HEK293T (cell line): ENCODE data around the gene ADGRD1.

Source experiments
- CTCF ChIA-PET: fragments of 350-600 bp; formaldehyde crosslinking; extraction: SDS; loops from one replicate; lab custom pipeline; 2021; ENCODE audit warnings: antibody characterized with exemption, inconsistent platforms; lab: Yijun Ruan, JAX
- POLR2A ChIA-PET: fragments of 350-600 bp; formaldehyde crosslinking; extraction: SDS; loops from one replicate; lab custom pipeline; 2020; ENCODE audit warnings: antibody characterized with exemption, inconsistent platforms; lab: Yijun Ruan, JAX
- DNase-seq: peaks from one replicate; pipeline ENCODE4 v3.0.0; 2012; ENCODE audit warnings: mixed read lengths; ENCODE audit errors: extremely low spot score
- ARNT ChIP-seq: fragments of 450-650 bp; IDR thresholded peaks from 2 replicates; pipeline ENCODE4 v1.6.1; 2017; ENCODE audit warnings: mild to moderate bottlenecking
- BHLHE40 ChIP-seq: fragments of 450-650 bp; IDR thresholded peaks from 2 replicates; pipeline ENCODE4 v1.6.1; 2016; ENCODE audit warnings: mild to moderate bottlenecking, moderate library complexity, borderline replicate concordance
- CTBP1 ChIP-seq: fragments of 450-650 bp; IDR thresholded peaks from 2 replicates; pipeline ENCODE4 v1.6.1; 2016; ENCODE audit warnings: borderline replicate concordance
- ELF4 ChIP-seq: fragments of 450-650 bp; IDR thresholded peaks from 2 replicates; pipeline ENCODE4 v1.6.1; 2017; ENCODE audit warnings: antibody characterized with exemption
- FOXA1 ChIP-seq: fragments of 450-650 bp; IDR thresholded peaks from 2 replicates; pipeline ENCODE4 v1.6.1; 2016; ENCODE audit warnings: mild to moderate bottlenecking
- FOXK2 ChIP-seq: fragments of 450-650 bp; IDR thresholded peaks from 2 replicates; pipeline ENCODE4 v1.6.1; 2016; ENCODE audit warnings: mild to moderate bottlenecking
- FOXM1 ChIP-seq: fragments of 450-650 bp; IDR thresholded peaks from 2 replicates; pipeline ENCODE4 v1.6.1; 2017; ENCODE audit warnings: mild to moderate bottlenecking, borderline replicate concordance
- HDGF ChIP-seq: fragments of 450-650 bp; IDR thresholded peaks from 2 replicates; pipeline ENCODE4 v1.6.1; 2017; ENCODE audit warnings: antibody characterized with exemption, borderline replicate concordance
- L3MBTL2 ChIP-seq: fragments of 450-650 bp; conservative IDR thresholded peaks from 2 replicates; pipeline ENCODE4 v1.6.1; 2016; ENCODE audit warnings: mild to moderate bottlenecking
- LEF1 ChIP-seq: fragments of 450-650 bp; IDR thresholded peaks from 2 replicates; pipeline ENCODE4 v1.6.1; 2017; ENCODE audit warnings: mild to moderate bottlenecking, borderline replicate concordance
- NFRKB ChIP-seq: fragments of 450-650 bp; IDR thresholded peaks from 2 replicates; pipeline ENCODE4 v1.6.1; 2016; ENCODE audit warnings: mild to moderate bottlenecking, moderate library complexity
- PKNOX1 ChIP-seq: fragments of 450-650 bp; IDR thresholded peaks from 2 replicates; pipeline ENCODE4 v1.6.1; 2016
- SP1 ChIP-seq: fragments of 450-650 bp; IDR thresholded peaks from 2 replicates; pipeline ENCODE4 v1.6.1; 2017
- SUZ12 ChIP-seq: fragments of 450-650 bp; IDR thresholded peaks from 2 replicates; pipeline ENCODE4 v1.6.1; 2016; ENCODE audit warnings: mild to moderate bottlenecking
- TARDBP ChIP-seq: fragments of 450-650 bp; IDR thresholded peaks from 2 replicates; pipeline ENCODE4 v1.6.1; 2016
- ZNF384 ChIP-seq: fragments of 450-650 bp; IDR thresholded peaks from 2 replicates; pipeline ENCODE4 v1.6.1; 2016

ADGRD1 gene

GRCh38 chr12:131017477-131017991 lies 63.8 kb downstream of the ADGRD1 start:
- no peak for DNase-seq
- CTCF ChIA-PET, result no interaction called here
- POLR2A ChIA-PET, result no interaction called here
- TF ChIP-seq ZNF384 (no peak), NFRKB (no peak), ARNT (no peak), LEF1 (no peak), TARDBP (no peak), FOXK2 (no peak), SP1 (no peak), CTBP1 (no peak), PKNOX1 (no peak)

GRCh38 chr12:131018019-131018620 lies 64.4 kb downstream of the ADGRD1 start:
- TF ChIP-seq SP1, result no peak
- no peak for TF ChIP-seq CTBP1
- TF ChIP-seq NFRKB, result no peak
- TF ChIP-seq HDGF, result no peak
- no peak for TF ChIP-seq FOXK2
- no peak for TF ChIP-seq ELF4
- TF ChIP-seq ARNT, result no peak
- TF ChIP-seq FOXM1, result no peak
- TF ChIP-seq LEF1, result no peak
- no peak for TF ChIP-seq ZNF384
- TF ChIP-seq TARDBP, result no peak
- TF ChIP-seq L3MBTL2, result no peak; the same call in none of the 2 replicates
- no peak for TF ChIP-seq BHLHE40
- no peak for TF ChIP-seq FOXA1
- no peak for TF ChIP-seq SUZ12
- TF ChIP-seq PKNOX1, result no peak
- POLR2A ChIA-PET, result no interaction called here
- no peak for DNase-seq
- CTCF ChIA-PET, result no interaction called here

GRCh38 chr12:131018808-131019397 lies 65.2 kb downstream of the ADGRD1 start:
- no peak for TF ChIP-seq TARDBP
- TF ChIP-seq SUZ12, result no peak
- TF ChIP-seq BHLHE40, result no peak
- no peak for TF ChIP-seq L3MBTL2
- TF ChIP-seq SP1, result no peak
- TF ChIP-seq ARNT, result no peak
- no peak for TF ChIP-seq ELF4
- TF ChIP-seq CTBP1, result no peak
- no peak for TF ChIP-seq NFRKB
- no peak for TF ChIP-seq HDGF
- TF ChIP-seq PKNOX1, result no peak
- TF ChIP-seq FOXM1, result no peak
- no peak for TF ChIP-seq FOXK2
- TF ChIP-seq LEF1, result no peak
- no peak for TF ChIP-seq FOXA1
- TF ChIP-seq ZNF384, result no peak

GRCh38 chr12:131020326-131021153 lies 66.8 kb downstream of the ADGRD1 start:
- DNase-seq, result no peak
- CTCF ChIA-PET, result no interaction called here
- POLR2A ChIA-PET, result no interaction called here
- TF ChIP-seq ARNT (no peak), PKNOX1 (no peak), BHLHE40 (no peak), CTBP1 (no peak), ZNF384 (no peak), SUZ12 (no peak), LEF1 (no peak)

More at GRCh38 chr12:131018808-131019397, 65.2 kb downstream of the ADGRD1 start:
- ChIA-PET CTCF (no interaction called here), POLR2A (no interaction called here)
- DNase-seq, result no peak

GRCh38 chr12:131021154-131021541 lies 67.4 kb downstream of the ADGRD1 start:
- POLR2A ChIA-PET, result no interaction called here
- CTCF ChIA-PET, result no interaction called here
- DNase-seq, result no peak
- TF ChIP-seq LEF1 (no peak), FOXM1 (no peak), ZNF384 (no peak), SUZ12 (no peak), SP1 (no peak), FOXK2 (no peak), CTBP1 (no peak), PKNOX1 (no peak), TARDBP (no peak), NFRKB (no peak), ARNT (no peak), ELF4 (no peak), HDGF (no peak), BHLHE40 (no peak), FOXA1 (no peak), L3MBTL2 (no peak)
